K562 (cell line): ENCODE data around the gene WIPF2. TPM values are rescaled to one million over a fixed set of nuclear protein-coding genes. Genes with fewer than 3 reads are reported as not detected.
A peak's percentile ranks its signal among the peaks of the same experiment; 100 is the strongest.

Experiments used
- HDAC2 ChIP-seq: fragments of 450-650 bp; IDR thresholded peaks from 2 replicates; pipeline ENCODE4 v1.6.1; 2016; ENCODE audit warnings: mild to moderate bottlenecking
- KLF1 ChIP-seq: fragments of 450-650 bp; IDR thresholded peaks from 2 replicates; pipeline ENCODE4 v1.6.1; 2016; ENCODE audit warnings: missing genetic modification characterization, missing compliant biosample characterization
- MNT ChIP-seq, 2 experiments: fragments of 450-650 bp; conservative IDR thresholded peaks; 2 replicates each; pipeline ENCODE4 v1.6.1; 2017; ENCODE audit warnings: mild to moderate bottlenecking in 2 of 2, moderate library complexity in 2 of 2
- NFE2L1 ChIP-seq: fragments of 450-650 bp; IDR thresholded peaks from 2 replicates; pipeline ENCODE4 v1.6.1; 2016; ENCODE audit warnings: missing genetic modification characterization, low read depth, mild to moderate bottlenecking, missing compliant biosample characterization, moderate library complexity, borderline replicate concordance
- RBBP5 ChIP-seq: fragments of 200-600 bp; sonication (generic); IDR thresholded peaks from 2 replicates; pipeline ENCODE4 v1.6.1; 2012; ENCODE audit warnings: borderline replicate concordance, mild to moderate bottlenecking, low read length, control low read depth, inconsistent platforms; ENCODE audit not compliant: insufficient read depth, poor library complexity, severe bottlenecking
- REST ChIP-seq, 2 experiments: fragments of 450-650 bp; formaldehyde crosslinking in 1 of 2; IDR thresholded peaks; 2 replicates each; pipeline versions ENCODE4 v1.4.0 to v1.6.1; 2014 to 2020; ENCODE audit warnings: mild to moderate bottlenecking in 2 of 2, borderline replicate concordance in 1 of 2, low read depth in 1 of 2
- VEZF1 ChIP-seq: fragments of 200-800 bp; sonication (Bioruptor generic); IDR thresholded peaks from 2 replicates; pipeline ENCODE4 v1.6.1; 2017; ENCODE audit warnings: missing genetic modification characterization, missing compliant biosample characterization
- ZNF12 ChIP-seq: sonication (generic); formaldehyde crosslinking; IDR thresholded peaks from 2 replicates; pipeline ENCODE4 v1.4.0; 2020; ENCODE audit warnings: mild to moderate bottlenecking, missing genetic modification reagents
- ZNF583 ChIP-seq: fragments of 250-450 bp; sonication (Bioruptor Pico); IDR thresholded peaks from 2 replicates; pipeline ENCODE4 v1.4.0; 2020
- ZNF586 ChIP-seq: fragments of 450-650 bp; formaldehyde crosslinking; conservative IDR thresholded peaks from 2 replicates; pipeline ENCODE4 v1.4.0; 2020; ENCODE audit warnings: mild to moderate bottlenecking, moderate library complexity
- ZNF766 ChIP-seq: fragments of 200-800 bp; sonication (Bioruptor generic); conservative IDR thresholded peaks from 2 replicates; pipeline ENCODE4 v1.6.1; 2016; ENCODE audit warnings: missing genetic modification characterization, missing compliant biosample characterization
- polyA plus RNA-seq, 8 experiments: library from polyadenylated mRNA; depleted of rRNA in 4 of 8; stranded (reverse) in 5 of 8; unstranded in 3 of 8; fragments of >200 nt; fragmentation: Nextera tagmentation in 2 of 8; fragmentation: Illumina TruSeq in 1 of 8; extraction: Ambion mirVana in 2 of 8; extraction: Trizol in 1 of 8; gene quantifications; 2 replicates each; pipeline versions ENCODE4 v1.2.1 to v1.2.3, GENCODE V29; 2011 to 2014; ENCODE audit warnings: inconsistent platforms in 1 of 8, missing spikeins in 1 of 8
- total RNA-seq, 7 experiments: library from RNA; depleted of rRNA in 6 of 7; stranded (reverse); fragments of >200 nt in 6 of 7; fragmentation: Illumina TruSeq in 2 of 7; extraction: Trizol in 2 of 7; gene quantifications; 2 replicates each; pipeline versions ENCODE4 v1.2.1 to v1.2.3, GENCODE V29; 2011 to 2021; ENCODE audit warnings: low replicate concordance in 1 of 7
- TF ChIP-seq, protein P1 (sequence below): fragments of 250-450 bp; sonication (Bioruptor Pico); IDR thresholded peaks from 2 replicates; pipeline ENCODE4 v1.5.1; 2021; ENCODE audit warnings: mild to moderate bottlenecking

WIPF2 gene
- total and polyA plus RNA-seq, 9 of the 15 experiments (the other 6 are each of a cell fraction or from before 2014, with no cell fraction given): 3.6 to 15.0 (median 5.3) TPM

DNA sequence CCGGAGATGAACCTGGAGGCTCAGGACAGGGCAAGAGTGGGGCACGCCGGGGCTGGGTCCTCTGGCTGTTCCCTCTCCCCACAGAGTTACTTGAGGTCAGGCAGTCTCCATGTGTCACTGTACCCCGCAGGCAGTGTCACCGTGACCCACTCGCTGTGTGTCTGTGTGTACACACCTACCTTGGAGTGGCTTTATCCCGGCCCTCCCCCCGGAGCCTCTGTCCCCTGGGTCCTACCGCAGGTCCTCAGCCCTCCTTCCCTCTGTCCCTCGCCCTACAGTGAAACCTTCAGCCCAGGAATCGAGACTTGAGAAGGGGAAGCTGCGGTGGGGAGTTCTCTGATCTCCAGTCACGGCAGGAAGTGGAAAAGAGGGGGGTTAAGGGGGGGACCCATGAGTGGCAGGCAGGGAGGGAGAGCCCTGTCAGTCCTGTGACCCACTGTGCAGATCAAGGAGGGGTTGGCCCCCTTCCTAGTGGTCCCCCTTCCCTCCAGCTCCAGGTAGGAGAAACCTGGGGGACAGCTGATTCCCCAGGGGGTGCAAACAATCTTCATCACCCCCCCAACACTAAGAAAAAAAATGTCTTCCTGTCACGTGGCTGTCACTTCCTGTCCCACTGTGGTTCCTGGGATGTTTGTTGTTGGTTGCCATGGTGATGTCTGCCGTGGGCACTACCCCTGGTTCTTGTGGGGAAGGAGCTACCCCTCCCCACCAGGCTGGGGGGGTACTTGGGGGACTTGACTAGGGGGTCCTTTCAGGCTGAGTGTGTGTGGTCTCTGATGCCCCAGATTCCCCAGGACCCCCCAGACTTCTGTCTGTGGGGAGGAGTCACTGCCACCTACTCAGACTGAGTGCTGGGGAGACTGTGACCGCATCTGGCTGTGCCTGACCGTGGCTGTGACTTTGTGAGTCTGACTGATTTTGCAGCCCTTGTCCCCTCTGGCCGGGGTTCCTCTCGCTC, 103.5 kb downstream of the WIPF2 start (continued):
- TF ChIP-seq NFE2L1 (tag): no peak
- peak; percentile 52; the same call in 1 of the 2 replicates for TF ChIP-seq KLF1 (tag)
- TF ChIP-seq, protein P1, sequence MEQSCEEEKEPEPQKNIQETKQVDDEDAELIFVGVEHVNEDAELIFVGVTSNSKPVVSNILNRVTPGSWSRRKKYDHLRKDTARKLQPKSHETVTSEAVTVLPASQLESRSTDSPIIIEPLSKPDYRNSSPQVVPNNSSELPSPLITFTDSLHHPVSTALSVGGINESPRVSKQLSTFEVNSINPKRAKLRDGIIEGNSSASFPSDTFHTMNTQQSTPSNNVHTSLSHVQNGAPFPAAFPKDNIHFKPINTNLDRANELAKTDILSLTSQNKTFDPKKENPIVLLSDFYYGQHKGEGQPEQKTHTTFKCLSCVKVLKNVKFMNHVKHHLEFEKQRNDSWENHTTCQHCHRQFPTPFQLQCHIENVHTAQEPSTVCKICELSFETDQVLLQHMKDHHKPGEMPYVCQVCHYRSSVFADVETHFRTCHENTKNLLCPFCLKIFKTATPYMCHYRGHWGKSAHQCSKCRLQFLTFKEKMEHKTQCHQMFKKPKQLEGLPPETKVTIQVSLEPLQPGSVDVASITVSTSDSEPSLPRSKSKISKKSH (CRISPR knock-in tag): no peak
- TF ChIP-seq ZNF766 (CRISPR knock-in tag): peak; percentile 57
- no peak for TF ChIP-seq RBBP5
- no peak for TF ChIP-seq ZNF12 (CRISPR knock-in tag)
- TF ChIP-seq HDAC2: peak; percentile 53; the same call in 1 of the 2 replicates
- no peak for TF ChIP-seq ZNF586 (CRISPR knock-in tag)
- peak; percentile 94 to 95 for TF ChIP-seq MNT (conservative IDR thresholded peaks at IDR 0.05)
- TF ChIP-seq ZNF583 (CRISPR knock-in tag): no peak
- TF ChIP-seq REST (IDR thresholded peaks at IDR 0.05; ENCODE audit: borderline replicate concordance): peak; percentile 43; the same call in 1 of the 2 replicates
- TF ChIP-seq REST (CRISPR knock-in tag; IDR thresholded peaks at IDR 0.05; ENCODE audit: low read depth): no peak
- TF ChIP-seq VEZF1 (CRISPR knock-in tag): peak; percentile 100
